Stimulated activated naive CD8-positive, alpha-beta T cell treated with anti-CD3 and anti-CD28 coated beads, Interleukin-15, amount 100 ng/mL, for 72 hours (primary cell): ENCODE results near the gene B3GLCT.
A peak's percentile ranks its signal among the peaks of the same experiment; 100 is the strongest.
"Not testable (repeated sequence)": the region's sequence is repeated elsewhere in the genome, so short reads cannot be mapped to it uniquely, and the experiment has no call there.

Experiments used
- ATAC-seq: fragments of 150-1000 bp; cut with Tn5 transposase; 2 replicates; pipeline ENCODE4 v1.10.0; 2021; ENCODE audit warnings: mild to moderate bottlenecking, moderate library complexity
- DNase-seq, 2 donors: peaks; one replicate each; pipeline ENCODE4 v3.0.0; 2021 to 2022
- H3K27ac Mint-ChIP-seq, 2 donors: one replicate each; pipeline ENCODE4 v1.8.0; 2022; ENCODE audit warnings: mild to moderate bottlenecking in 2 of 2, mixed read lengths in 2 of 2, moderate library complexity in 2 of 2
- H3K27me3 Mint-ChIP-seq: one replicate; pipeline ENCODE4 v1.8.0; 2022; ENCODE audit warnings: mixed read lengths
- H3K4me1 Mint-ChIP-seq: one replicate; pipeline ENCODE4 v1.8.0; 2022; ENCODE audit warnings: mild to moderate bottlenecking, mixed read lengths
- H3K4me3 Mint-ChIP-seq, 2 donors: one replicate each; pipeline ENCODE4 v1.8.0; 2022; ENCODE audit warnings: mild to moderate bottlenecking in 2 of 2, mixed read lengths in 2 of 2, moderate library complexity in 1 of 2
- H3K9me3 Mint-ChIP-seq, 2 donors: one replicate each; pipeline ENCODE4 v1.8.0; 2022; ENCODE audit warnings: mixed read lengths in 2 of 2

The B3GLCT gene

GRCh38 chr13:31174018-31174417 is 25.8 kb upstream of the B3GLCT start:
- H3K27me3 Mint-ChIP-seq: peaks cover 14% of the 10 kb centered on the region
- no peak for ATAC-seq

GRCh38 chr13:31175847-31176532 is 23.8 kb upstream of the B3GLCT start:
- no peak overlapping the region for H3K27ac Mint-ChIP-seq
- peaks cover 21% of the 10 kb centered on the region for H3K27me3 Mint-ChIP-seq
- H3K4me1 Mint-ChIP-seq: no peaks in the 10 kb centered on the region
- peaks cover 0 to 6% of the 10 kb centered on the region in 2 donors for H3K9me3 Mint-ChIP-seq
- no peak for ATAC-seq
- no peak overlapping the region for H3K4me3 Mint-ChIP-seq
- no peak for DNase-seq

More at GRCh38 chr13:31174018-31174417, 25.8 kb upstream of the B3GLCT start:
- Mint-ChIP-seq H3K27ac (no peak overlapping the region), H3K4me3 (no peak overlapping the region), H3K9me3 (peaks cover 0 to 6% of the 10 kb centered on the region in 2 donors), H3K4me1 (peaks cover 7% of the 10 kb centered on the region)
- no peak for DNase-seq

GRCh38 chr13:31177813-31178495 is 21.8 kb upstream of the B3GLCT start:
- Mint-ChIP-seq H3K4me3 (peak overlapping the region; percentile 59 to 63), H3K27me3 (peaks cover 19% of the 10 kb centered on the region), H3K27ac (peak overlapping the region in 1 of 2 donors; percentile 79)
- peak in 1 of 2 donors; percentile 19 for DNase-seq
- H3K9me3 Mint-ChIP-seq, H3K4me1 Mint-ChIP-seq, ATAC-seq: not testable (repeated sequence)

- H3K4me3 Mint-ChIP-seq: no peak overlapping the region
- ATAC-seq (no peak), DNase-seq (no peak)
- H3K27ac Mint-ChIP-seq: no peak overlapping the region
- no peaks in the 10 kb centered on the region for H3K4me1 Mint-ChIP-seq
- peaks cover 7% of the 10 kb centered on the region for H3K27me3 Mint-ChIP-seq
- peaks cover 0 to 6% of the 10 kb centered on the region in 2 donors for H3K9me3 Mint-ChIP-seq
Measured at GRCh38 chr13:31179241-31179640, 20.5 kb upstream of the B3GLCT start.

GRCh38 chr13:31179754-31180153 is 20.0 kb upstream of the B3GLCT start:
- Mint-ChIP-seq H3K27me3 (peaks cover 7% of the 10 kb centered on the region), H3K4me3 (no peak overlapping the region), H3K9me3 (peaks cover 0 to 6% of the 10 kb centered on the region in 2 donors), H3K4me1 (no peaks in the 10 kb centered on the region), H3K27ac (no peak overlapping the region)
- DNase-seq: no peak
- no peak for ATAC-seq

- ATAC-seq (no peak), DNase-seq (no peak)
- no peak overlapping the region for H3K27ac Mint-ChIP-seq
- H3K27me3 Mint-ChIP-seq: peaks cover 7% of the 10 kb centered on the region
- H3K9me3 Mint-ChIP-seq: no peaks in the 10 kb centered on the region
- H3K4me1 Mint-ChIP-seq: no peaks in the 10 kb centered on the region
- no peak overlapping the region for H3K4me3 Mint-ChIP-seq
Measured at GRCh38 chr13:31182987-31183386, 16.8 kb upstream of the B3GLCT start.

- no peaks in the 10 kb centered on the region for H3K4me1 Mint-ChIP-seq
- peaks cover 3% of the 10 kb centered on the region for H3K27me3 Mint-ChIP-seq
- no peak overlapping the region for H3K27ac Mint-ChIP-seq
- no peaks in the 10 kb centered on the region for H3K9me3 Mint-ChIP-seq
- no peak for ATAC-seq
- H3K4me3 Mint-ChIP-seq: no peak overlapping the region
- no peak for DNase-seq
Measured at GRCh38 chr13:31184451-31184850, 15.3 kb upstream of the B3GLCT start.

GRCh38 chr13:31184981-31185645 is 14.7 kb upstream of the B3GLCT start:
- Mint-ChIP-seq H3K27ac (no peak overlapping the region), H3K4me3 (no peak overlapping the region), H3K27me3 (peaks cover 5% of the 10 kb centered on the region), H3K9me3 (no peaks in the 10 kb centered on the region), H3K4me1 (no peaks in the 10 kb centered on the region)
- ATAC-seq: no peak
- no peak for DNase-seq

GRCh38 chr13:31191748-31192147 is 8.0 kb upstream of the B3GLCT start:
- peaks cover 8% of the 10 kb centered on the region for H3K4me1 Mint-ChIP-seq
- no peak overlapping the region for H3K27ac Mint-ChIP-seq
- H3K9me3 Mint-ChIP-seq: peaks cover 0 to 8% of the 10 kb centered on the region in 2 donors
- DNase-seq (no peak), ATAC-seq (no peak)
- peaks cover 7% of the 10 kb centered on the region for H3K27me3 Mint-ChIP-seq
- H3K4me3 Mint-ChIP-seq: no peak overlapping the region

- peaks cover 0 to 8% of the 10 kb centered on the region in 2 donors for H3K9me3 Mint-ChIP-seq
- no peak overlapping the region for H3K4me3 Mint-ChIP-seq
- no peak overlapping the region for H3K27ac Mint-ChIP-seq
- ATAC-seq (no peak), DNase-seq (no peak)
- H3K4me1 Mint-ChIP-seq: peaks cover 8% of the 10 kb centered on the region
- peaks cover 7% of the 10 kb centered on the region for H3K27me3 Mint-ChIP-seq
Measured at GRCh38 chr13:31192306-31192705, 7.5 kb upstream of the B3GLCT start.

- no peaks in the 10 kb centered on the region for H3K27me3 Mint-ChIP-seq
- peaks cover 0 to 8% of the 10 kb centered on the region in 2 donors for H3K9me3 Mint-ChIP-seq
- no peak overlapping the region for H3K4me3 Mint-ChIP-seq
- no peak overlapping the region for H3K27ac Mint-ChIP-seq
- no peak for ATAC-seq
- DNase-seq: no peak
- H3K4me1 Mint-ChIP-seq: peaks cover 8% of the 10 kb centered on the region
Measured at GRCh38 chr13:31195616-31196015, 4.2 kb upstream of the B3GLCT start.

GRCh38 chr13:31196992-31197391 is 2.8 kb upstream of the B3GLCT start:
- Mint-ChIP-seq H3K4me1 (peaks cover 16% of the 10 kb centered on the region), H3K4me3 (no peak overlapping the region), H3K27me3 (no peaks in the 10 kb centered on the region), H3K27ac (no peak overlapping the region), H3K9me3 (peaks cover 0 to 4% of the 10 kb centered on the region in 2 donors)
- no peak for DNase-seq
- ATAC-seq: no peak

GRCh38 chr13:31198519-31198918 is 1.3 kb upstream of the B3GLCT start:
- ATAC-seq (no peak), DNase-seq (no peak)
- Mint-ChIP-seq H3K27me3 (no peaks in the 10 kb centered on the region), H3K9me3 (no peaks in the 10 kb centered on the region), H3K4me1 (peaks cover 16% of the 10 kb centered on the region), H3K4me3 (peak overlapping the region in 1 of 2 donors; percentile 15), H3K27ac (no peak overlapping the region)

GRCh38 chr13:31199527-31199848 is 287 bp upstream of the B3GLCT start:
- DNase-seq (no peak), ATAC-seq (peak; percentile 47)
- Mint-ChIP-seq H3K27ac (peak overlapping the region in 1 of 2 donors; percentile 97), H3K4me3 (peak overlapping the region; percentile 76 to 93), H3K4me1 (peaks cover 25% of the 10 kb centered on the region), H3K9me3 (no peaks in the 10 kb centered on the region), H3K27me3 (no peaks in the 10 kb centered on the region)

- Mint-ChIP-seq H3K27ac (peak overlapping the region in 1 of 2 donors; percentile 92), H3K9me3 (no peaks in the 10 kb centered on the region), H3K27me3 (no peaks in the 10 kb centered on the region), H3K4me3 (peak overlapping the region; percentile 71 to 80), H3K4me1 (peaks cover 27% of the 10 kb centered on the region)
- DNase-seq (peak in 1 of 2 donors; percentile 57), ATAC-seq (peak; percentile 44)
Measured at GRCh38 chr13:31200637-31200971, 829 bp downstream of the B3GLCT start.
